B cell (primary cell): ENCODE measurements around the gene DRD2. TPM values are rescaled to one million over a fixed set of nuclear protein-coding genes. Genes with fewer than 3 reads are reported as not detected.

Source experiments
- ATAC-seq: fragments of 200-7000 bp; cut with Tn5 transposase; one replicate; pipeline ENCODE4 v1.10.0; 2021; ENCODE audit warnings: low read depth, mild to moderate bottlenecking, moderate number of reproducible peaks, moderate library complexity
- CTCF ChIA-PET: fragments of 350-600 bp; sonication (Branson Sonifier 250); formaldehyde crosslinking; loops from one replicate; lab custom pipeline; 2021; ENCODE audit warnings: antibody characterized with exemption, inconsistent platforms; lab: Charles Lee
- POLR2A ChIA-PET: fragments of 350-600 bp; sonication (Branson Sonifier 250); formaldehyde crosslinking; loops from one replicate; lab custom pipeline; 2021; ENCODE audit warnings: antibody characterized with exemption; lab: Charles Lee
- DNase-seq: peaks from one replicate; pipeline ENCODE4 v3.0.0; 2013
- H2AFZ ChIP-seq: 2 replicates; pipeline ENCODE4 v1.6.1; 2012; ENCODE audit warnings: mild to moderate bottlenecking, low read depth, low read length; ENCODE audit not compliant: insufficient read depth, poor library complexity, severe bottlenecking
- H3K27ac ChIP-seq, 2 donors: 1 replicate in 1 of 2; 2 replicates in 1 of 2; pipeline ENCODE4 v1.5.1; 2012 to 2013; ENCODE audit warnings: low read length in 2 of 2, mild to moderate bottlenecking in 2 of 2, moderate library complexity in 1 of 2
- H3K27me3 ChIP-seq, 4 experiments: fragments of 200-600 bp in 1 of 4; sonication (generic) in 1 of 4; replicated peaks in 1 of 4; 1 replicate in 2 of 4; 2 replicates in 2 of 4; pipeline versions ENCODE4 v1.6.1 to v1.7.0; 2013 to 2016; ENCODE audit warnings: low read length in 3 of 4, mild to moderate bottlenecking in 2 of 4, mixed read lengths in 1 of 4, moderate library complexity in 1 of 4; ENCODE audit not compliant: insufficient read depth in 4 of 4, control insufficient read depth in 3 of 4; ENCODE audit errors: control extremely low read depth in 1 of 4
- H3K36me3 ChIP-seq, 2 experiments: replicated peaks in 1 of 2; 1 replicate in 1 of 2; 2 replicates in 1 of 2; pipeline versions ENCODE4 v1.6.1 to v1.7.1; 2013; ENCODE audit warnings: low read length in 1 of 2; ENCODE audit not compliant: insufficient read depth in 2 of 2, control insufficient read depth in 1 of 2; ENCODE audit errors: control extremely low read depth in 1 of 2, extremely low read depth in 1 of 2
- H3K4me1 ChIP-seq, 2 donors: fragments of 200-600 bp in 1 of 2; sonication (generic) in 1 of 2; 1 replicate in 1 of 2; 2 replicates in 1 of 2; pipeline versions ENCODE4 v1.5.1 to v1.6.1; 2013 to 2017; ENCODE audit warnings: low read length in 2 of 2; ENCODE audit not compliant: control insufficient read depth in 2 of 2, insufficient read depth in 2 of 2
- H3K4me2 ChIP-seq: replicated peaks from 2 replicates; pipeline ENCODE3; 2012; ENCODE audit warnings: mild to moderate bottlenecking, low read depth, low read length; ENCODE audit not compliant: poor library complexity, severe bottlenecking
- H3K4me3 ChIP-seq, 5 experiments: fragments of 200-600 bp in 1 of 5; sonication (generic) in 1 of 5; 1 replicate in 3 of 5; 2 replicates in 2 of 5; pipeline versions ENCODE4 v1.5.1 to v1.7.0; 2011 to 2016; ENCODE audit warnings: low read length in 4 of 5, mild to moderate bottlenecking in 4 of 5, low read depth in 2 of 5, control low read depth in 1 of 5, moderate library complexity in 1 of 5; ENCODE audit not compliant: insufficient read depth in 1 of 5; ENCODE audit errors: control extremely low read depth in 1 of 5, extremely low read depth in 1 of 5
- H3K79me2 ChIP-seq: fragments of 200-600 bp; sonication (generic); one replicate; pipeline ENCODE4 v1.6.0; 2016; ENCODE audit warnings: low read length; ENCODE audit not compliant: control insufficient read depth, insufficient read depth
- H3K9ac ChIP-seq: fragments of 200-600 bp; sonication (generic); 2 replicates; pipeline ENCODE4 v1.6.1; 2017; ENCODE audit warnings: mild to moderate bottlenecking, low read length, moderate library complexity
- H3K9me3 ChIP-seq, 3 donors: one replicate each; pipeline versions ENCODE4 v1.6.1 to v1.7.1; 2013; ENCODE audit warnings: low read length in 2 of 3; ENCODE audit not compliant: control insufficient read depth in 2 of 3, insufficient read depth in 1 of 3; ENCODE audit errors: control extremely low read depth in 1 of 3
- H4K20me1 ChIP-seq: 2 replicates; pipeline ENCODE4 v1.6.0; 2012; ENCODE audit warnings: mild to moderate bottlenecking, low read length; ENCODE audit not compliant: insufficient read depth, control insufficient read depth, poor library complexity, severe bottlenecking
- H3K27ac Mint-ChIP-seq: one replicate; pipeline ENCODE4 v1.8.0; 2021; ENCODE audit warnings: mixed read lengths
- H3K27me3 Mint-ChIP-seq: one replicate; pipeline ENCODE4 v1.8.0; 2021; ENCODE audit warnings: mixed read lengths
- H3K4me1 Mint-ChIP-seq: one replicate; pipeline ENCODE4 v1.8.0; 2021; ENCODE audit warnings: mixed read lengths
- H3K4me3 Mint-ChIP-seq: one replicate; pipeline ENCODE4 v1.8.0; 2021; ENCODE audit warnings: mixed read lengths
- H3K9me3 Mint-ChIP-seq: one replicate; pipeline ENCODE4 v1.8.0; 2022; ENCODE audit warnings: mixed read lengths; ENCODE audit not compliant: insufficient read depth
- EZH2 ChIP-seq: IDR thresholded peaks from 2 replicates; pipeline ENCODE4 v1.6.1; 2012; ENCODE audit warnings: borderline replicate concordance, low read depth, mild to moderate bottlenecking, moderate library complexity, low read length; ENCODE audit not compliant: insufficient read depth, poor library complexity, severe bottlenecking
- WGBS: methylation state at CpG from one replicate; pipeline ENCODE4 v1.1.5; 2013; ENCODE audit warnings: missing lambda C conversion rate; ENCODE audit not compliant: insufficient coverage; 5-methylcytosine and 5-hydroxymethylcytosine counted together
- intact Hi-C: fragments of 100-400 bp; cut with micrococcal nuclease; formaldehyde crosslinking; loops from one replicate; pipeline ENCODE4 v1.10.0; 2022
- polyA plus RNA-seq: library from polyadenylated mRNA; depleted of rRNA; stranded (reverse); fragments of >200 nt; gene quantifications from 2 replicates; pipeline ENCODE4 v1.2.3, GENCODE V29; 2012
- total RNA-seq, 2 donors: library from RNA; stranded (reverse); fragments of 120-200 nt in 1 of 2; gene quantifications; 1 replicate in 1 of 2; 2 replicates in 1 of 2; pipeline versions ENCODE4 v1.2.3 to v1.2.4, GENCODE V29; 2013 to 2022
- TF ChIP-seq, protein P1 (sequence below): fragments of 200-600 bp; IDR thresholded peaks from one replicate; pipeline ENCODE4 v1.8.0; 2022; ENCODE audit warnings: antibody characterized with exemption, mild to moderate bottlenecking

Gene DRD2
- total and polyA plus RNA-seq, 2 donors (not counting 1 experiment from before 2014, with no cell fraction given): not detected

GRCh38 chr11:113446938-113447337, 28.3 kb downstream of the DRD2 start:
- intact Hi-C loops: no loop called here
- WGBS: 86% methylated on average over 5 of the region's 6 CpGs
- no peak for TF ChIP-seq EZH2
- TF ChIP-seq, protein P1, sequence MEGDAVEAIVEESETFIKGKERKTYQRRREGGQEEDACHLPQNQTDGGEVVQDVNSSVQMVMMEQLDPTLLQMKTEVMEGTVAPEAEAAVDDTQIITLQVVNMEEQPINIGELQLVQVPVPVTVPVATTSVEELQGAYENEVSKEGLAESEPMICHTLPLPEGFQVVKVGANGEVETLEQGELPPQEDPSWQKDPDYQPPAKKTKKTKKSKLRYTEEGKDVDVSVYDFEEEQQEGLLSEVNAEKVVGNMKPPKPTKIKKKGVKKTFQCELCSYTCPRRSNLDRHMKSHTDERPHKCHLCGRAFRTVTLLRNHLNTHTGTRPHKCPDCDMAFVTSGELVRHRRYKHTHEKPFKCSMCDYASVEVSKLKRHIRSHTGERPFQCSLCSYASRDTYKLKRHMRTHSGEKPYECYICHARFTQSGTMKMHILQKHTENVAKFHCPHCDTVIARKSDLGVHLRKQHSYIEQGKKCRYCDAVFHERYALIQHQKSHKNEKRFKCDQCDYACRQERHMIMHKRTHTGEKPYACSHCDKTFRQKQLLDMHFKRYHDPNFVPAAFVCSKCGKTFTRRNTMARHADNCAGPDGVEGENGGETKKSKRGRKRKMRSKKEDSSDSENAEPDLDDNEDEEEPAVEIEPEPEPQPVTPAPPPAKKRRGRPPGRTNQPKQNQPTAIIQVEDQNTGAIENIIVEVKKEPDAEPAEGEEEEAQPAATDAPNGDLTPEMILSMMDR: no peak
- H3K79me2 ChIP-seq: no peaks in the 10 kb centered on the region
- CTCF ChIA-PET: no interaction called here
- no peaks in the 10 kb centered on the region for H3K4me1 Mint-ChIP-seq
- no peak overlapping the region for H3K27ac Mint-ChIP-seq
- no peak for ATAC-seq
- no peaks in the 10 kb centered on the region for H3K36me3 ChIP-seq
- no peak overlapping the region for H3K27ac ChIP-seq
- H3K9me3 Mint-ChIP-seq: no peaks in the 10 kb centered on the region
- no peaks in the 10 kb centered on the region for H3K27me3 ChIP-seq
- no peaks in the 10 kb centered on the region for H3K9me3 ChIP-seq
- DNase-seq: no peak
- no peaks in the 10 kb centered on the region for H4K20me1 ChIP-seq
- POLR2A ChIA-PET: no interaction called here
- no peak overlapping the region for H2AFZ ChIP-seq
- no peak overlapping the region for H3K4me2 ChIP-seq
- H3K4me3 ChIP-seq: no peak overlapping the region
- H3K27me3 Mint-ChIP-seq: peaks cover 21% of the 10 kb centered on the region
- H3K4me1 ChIP-seq: no peaks in the 10 kb centered on the region
- H3K9ac ChIP-seq: no peak overlapping the region
- H3K4me3 Mint-ChIP-seq: no peak overlapping the region

DNA sequence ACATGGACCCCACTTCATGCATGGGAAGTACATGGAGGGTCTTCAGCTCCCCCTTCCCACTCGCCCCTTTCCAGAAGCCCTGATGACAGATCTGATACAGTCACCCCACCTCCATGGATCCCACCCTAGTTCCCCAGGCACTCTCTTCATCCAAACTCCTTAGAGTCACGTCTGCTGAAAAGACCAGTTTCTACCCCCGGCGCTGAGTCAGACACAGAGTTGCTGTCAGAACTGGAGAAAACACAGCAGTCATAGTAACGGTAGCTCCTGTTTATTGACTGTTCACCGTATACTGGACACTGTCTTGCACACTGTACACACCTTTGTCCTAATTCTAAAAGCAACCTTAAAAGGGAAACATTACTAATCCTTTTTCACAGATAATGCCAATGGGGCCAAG, 29.1 kb downstream of the DRD2 start:
- no peaks in the 10 kb centered on the region for H3K79me2 ChIP-seq
- intact Hi-C loops: no loop called here
- no peaks in the 10 kb centered on the region for H4K20me1 ChIP-seq
- H3K4me1 ChIP-seq: no peaks in the 10 kb centered on the region
- Mint-ChIP-seq H3K4me3 (no peak overlapping the region), H3K27me3 (peaks cover 21% of the 10 kb centered on the region), H3K9me3 (no peaks in the 10 kb centered on the region), H3K27ac (no peak overlapping the region), H3K4me1 (no peaks in the 10 kb centered on the region)
- H3K27me3 ChIP-seq: no peaks in the 10 kb centered on the region
- POLR2A ChIA-PET: no interaction called here
- CTCF ChIA-PET: no interaction called here
- WGBS: 66% methylated on average over 4 of the region's 6 CpGs
- ATAC-seq (no peak), DNase-seq (no peak)
- no peak overlapping the region for H3K27ac ChIP-seq
- no peak overlapping the region for H3K9ac ChIP-seq
- no peaks in the 10 kb centered on the region for H3K9me3 ChIP-seq
- no peak overlapping the region for H2AFZ ChIP-seq
- H3K4me3 ChIP-seq: no peak overlapping the region
- TF ChIP-seq, protein P1: no peak
- no peak for TF ChIP-seq EZH2
- no peak overlapping the region for H3K4me2 ChIP-seq
- no peaks in the 10 kb centered on the region for H3K36me3 ChIP-seq
